ENCODE data around the gene SDC3. TPM values are rescaled to one million over a fixed set of nuclear protein-coding genes. Genes with fewer than 3 reads are reported as not detected.
A peak's percentile ranks its signal among the peaks of the same experiment; 100 is the strongest.

SDC3 gene
- total RNA-seq, 1 donor from 2014 or later: 51.3 TPM

DNA sequence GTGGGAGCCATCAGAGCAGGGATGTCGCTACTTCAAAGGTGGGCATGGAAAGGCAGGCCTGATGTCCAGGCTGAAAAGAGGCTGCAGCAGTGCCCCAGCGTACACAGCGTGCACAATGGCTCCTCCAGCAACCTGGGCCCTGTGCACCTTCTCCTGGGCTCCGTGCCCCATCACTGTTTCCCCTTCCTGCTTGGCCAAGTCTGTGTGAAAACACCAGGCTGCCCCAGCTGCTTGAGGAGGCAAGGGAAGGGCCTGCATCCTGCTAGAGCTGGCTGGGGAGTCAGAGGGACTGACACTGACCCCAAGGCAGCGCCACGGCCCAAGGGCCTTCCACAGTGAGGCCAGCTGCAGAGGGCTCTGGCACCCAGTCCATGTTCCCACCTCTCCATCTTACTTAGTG lies 33.4 kb downstream of the SDC3 start:
- Mint-ChIP-seq H3K4me3 (ENCODE audit: unreplicated experiment) (peak overlapping the region; percentile 70), H3K27ac (ENCODE audit: unreplicated experiment) (no peak overlapping the region), H3K9me3 (ENCODE audit: unreplicated experiment) (peaks cover 11% of the 10 kb centered on the region), H3K4me1 (ENCODE audit: unreplicated experiment) (peaks cover 39% of the 10 kb centered on the region), H3K36me3 (ENCODE audit: low read depth, unreplicated experiment) (peaks cover 32% of the 10 kb centered on the region), H3K27me3 (ENCODE audit: unreplicated experiment) (peaks cover 15% of the 10 kb centered on the region)
- DNase-seq (ENCODE audit: low spot score): no peak
- TF ChIP-seq, protein P1, sequence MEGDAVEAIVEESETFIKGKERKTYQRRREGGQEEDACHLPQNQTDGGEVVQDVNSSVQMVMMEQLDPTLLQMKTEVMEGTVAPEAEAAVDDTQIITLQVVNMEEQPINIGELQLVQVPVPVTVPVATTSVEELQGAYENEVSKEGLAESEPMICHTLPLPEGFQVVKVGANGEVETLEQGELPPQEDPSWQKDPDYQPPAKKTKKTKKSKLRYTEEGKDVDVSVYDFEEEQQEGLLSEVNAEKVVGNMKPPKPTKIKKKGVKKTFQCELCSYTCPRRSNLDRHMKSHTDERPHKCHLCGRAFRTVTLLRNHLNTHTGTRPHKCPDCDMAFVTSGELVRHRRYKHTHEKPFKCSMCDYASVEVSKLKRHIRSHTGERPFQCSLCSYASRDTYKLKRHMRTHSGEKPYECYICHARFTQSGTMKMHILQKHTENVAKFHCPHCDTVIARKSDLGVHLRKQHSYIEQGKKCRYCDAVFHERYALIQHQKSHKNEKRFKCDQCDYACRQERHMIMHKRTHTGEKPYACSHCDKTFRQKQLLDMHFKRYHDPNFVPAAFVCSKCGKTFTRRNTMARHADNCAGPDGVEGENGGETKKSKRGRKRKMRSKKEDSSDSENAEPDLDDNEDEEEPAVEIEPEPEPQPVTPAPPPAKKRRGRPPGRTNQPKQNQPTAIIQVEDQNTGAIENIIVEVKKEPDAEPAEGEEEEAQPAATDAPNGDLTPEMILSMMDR (IDR thresholded peaks at IDR 0.05; ENCODE audit: unreplicated experiment): no peak

DNA sequence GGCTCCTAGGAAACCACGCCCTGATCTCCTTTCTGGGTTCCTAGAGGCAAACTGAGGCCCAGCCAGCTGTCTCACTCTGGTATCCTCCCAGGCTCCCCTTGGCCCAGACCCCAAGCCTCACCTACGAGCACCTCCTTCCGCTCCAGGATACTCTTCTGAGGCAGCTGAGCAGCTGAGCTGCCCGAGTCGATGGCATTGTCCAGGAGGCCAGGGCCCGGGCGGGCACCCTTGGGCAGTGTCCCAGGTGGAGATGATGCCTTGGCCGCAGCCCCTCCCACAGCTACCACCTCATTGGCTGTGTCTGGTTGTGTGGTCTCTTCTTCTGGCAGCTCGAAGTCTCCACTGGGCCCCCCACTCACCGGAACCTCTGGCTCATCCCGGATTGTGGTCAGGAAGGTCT lies 34.4 kb downstream of the SDC3 start:
- H3K27ac Mint-ChIP-seq (ENCODE audit: unreplicated experiment): no peak overlapping the region
- H3K27me3 Mint-ChIP-seq (ENCODE audit: unreplicated experiment): peaks cover 15% of the 10 kb centered on the region
- peak overlapping the region; percentile 82 for H3K4me3 Mint-ChIP-seq (ENCODE audit: unreplicated experiment)
- DNase-seq (ENCODE audit: low spot score): no peak
- H3K36me3 Mint-ChIP-seq (ENCODE audit: low read depth, unreplicated experiment): peaks cover 35% of the 10 kb centered on the region
- TF ChIP-seq, protein P1 (IDR thresholded peaks at IDR 0.05; ENCODE audit: unreplicated experiment): no peak
- H3K9me3 Mint-ChIP-seq (ENCODE audit: unreplicated experiment): peaks cover 11% of the 10 kb centered on the region
- peaks cover 36% of the 10 kb centered on the region for H3K4me1 Mint-ChIP-seq (ENCODE audit: unreplicated experiment)

DNA sequence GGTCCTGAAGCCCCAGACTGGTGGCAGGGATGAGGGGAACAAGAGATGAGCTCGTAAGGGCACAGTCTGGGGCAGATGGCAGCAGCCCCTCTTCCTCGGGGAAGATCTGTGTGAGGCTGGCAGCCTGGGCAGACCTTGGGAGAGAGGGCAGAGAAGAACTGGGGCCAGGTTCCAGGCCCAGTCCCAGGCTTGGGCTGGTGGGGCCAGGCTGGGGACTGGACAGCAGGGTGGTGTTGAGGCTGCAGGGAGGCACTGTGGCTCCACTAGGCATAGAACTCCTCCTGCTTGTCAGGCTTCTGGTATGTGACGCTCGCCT lies 35.7 kb downstream of the SDC3 start:
- Mint-ChIP-seq H3K4me3 (ENCODE audit: unreplicated experiment) (no peak overlapping the region), H3K27ac (ENCODE audit: unreplicated experiment) (no peak overlapping the region), H3K36me3 (ENCODE audit: low read depth, unreplicated experiment) (peaks cover 36% of the 10 kb centered on the region), H3K9me3 (ENCODE audit: unreplicated experiment) (peaks cover 11% of the 10 kb centered on the region), H3K4me1 (ENCODE audit: unreplicated experiment) (peaks cover 28% of the 10 kb centered on the region), H3K27me3 (ENCODE audit: unreplicated experiment) (peaks cover 14% of the 10 kb centered on the region)
- DNase-seq (ENCODE audit: low spot score): no peak
- TF ChIP-seq, protein P1 (IDR thresholded peaks at IDR 0.05; ENCODE audit: unreplicated experiment): no peak

DNA sequence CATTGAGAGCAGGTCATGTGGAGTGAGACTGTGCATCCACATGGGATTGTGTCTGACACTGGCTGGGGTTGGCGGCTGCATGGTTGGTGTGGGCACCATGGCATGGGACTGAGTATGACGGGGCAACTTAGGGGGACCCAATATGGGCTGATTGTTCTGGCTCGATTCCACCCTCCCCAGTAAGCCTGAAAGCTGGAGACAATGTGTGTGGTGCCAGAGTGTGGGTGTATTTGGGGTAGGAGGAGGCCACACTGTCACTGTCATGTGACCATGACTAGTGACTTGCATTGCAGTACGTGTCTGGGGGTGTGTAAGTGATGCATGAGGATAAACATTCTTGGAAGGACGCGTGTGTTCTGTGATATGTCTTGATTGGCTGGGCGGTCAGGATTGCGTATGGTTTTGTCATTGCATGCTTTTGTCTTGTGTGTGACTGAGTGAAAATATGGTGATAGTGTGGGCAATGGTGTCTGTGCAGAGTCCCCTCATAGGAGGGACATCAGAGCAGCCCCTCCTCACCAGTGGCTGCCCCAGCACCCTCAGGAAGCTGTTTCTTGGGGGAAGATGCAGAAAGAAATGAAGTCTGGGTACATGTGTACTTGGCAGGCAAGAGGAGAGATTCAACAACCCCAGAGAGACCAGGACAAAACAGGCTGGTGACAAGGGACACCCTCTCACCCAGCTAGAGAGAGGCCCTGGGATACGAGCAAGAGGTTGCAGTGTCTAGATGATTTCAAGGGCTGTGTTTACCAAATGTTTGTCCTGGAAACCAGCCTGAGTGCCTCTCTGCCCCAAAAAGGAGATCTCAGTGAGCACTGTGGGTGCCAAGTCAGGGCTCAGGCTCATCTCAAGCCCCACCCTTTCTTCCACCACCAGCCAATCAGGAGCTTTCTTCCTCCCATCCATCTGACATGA lies 36.3 kb downstream of the SDC3 start:
- Mint-ChIP-seq H3K4me1 (ENCODE audit: unreplicated experiment) (peaks cover 22% of the 10 kb centered on the region), H3K36me3 (ENCODE audit: low read depth, unreplicated experiment) (peaks cover 36% of the 10 kb centered on the region), H3K27me3 (ENCODE audit: unreplicated experiment) (peaks cover 14% of the 10 kb centered on the region), H3K27ac (ENCODE audit: unreplicated experiment) (no peak overlapping the region), H3K4me3 (ENCODE audit: unreplicated experiment) (peak overlapping the region; percentile 70), H3K9me3 (ENCODE audit: unreplicated experiment) (peaks cover 11% of the 10 kb centered on the region)
- DNase-seq (ENCODE audit: low spot score): no peak
- TF ChIP-seq, protein P1 (IDR thresholded peaks at IDR 0.05; ENCODE audit: unreplicated experiment): no peak

DNA sequence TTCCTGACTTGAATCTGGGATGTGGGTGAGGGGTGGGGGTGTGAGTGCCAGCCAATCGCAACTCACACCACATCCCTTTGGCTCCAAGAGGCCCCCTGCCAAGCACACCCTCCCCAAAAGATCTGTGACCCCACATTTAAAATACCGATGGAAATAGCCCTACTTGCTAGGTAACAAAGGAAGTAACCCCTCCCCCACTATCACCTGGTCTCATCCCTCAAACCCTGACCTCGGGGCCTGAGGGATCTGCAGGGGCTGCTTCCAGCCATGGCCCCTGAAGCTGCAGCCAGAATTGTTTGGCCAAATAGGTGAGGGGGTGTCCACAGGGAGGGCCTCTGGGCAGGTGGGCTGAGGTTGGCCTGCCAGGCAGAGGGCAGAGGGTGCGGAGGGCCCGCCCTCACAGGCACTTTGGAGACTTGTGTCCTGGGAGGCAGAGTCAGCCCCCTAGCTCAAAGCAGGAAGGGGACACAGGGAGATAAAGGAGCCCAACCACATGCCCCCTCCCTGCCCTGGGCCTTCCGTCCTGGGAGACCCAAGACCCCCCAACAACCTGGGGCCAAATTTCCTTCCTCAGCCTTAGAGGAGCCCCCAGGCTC lies 37.2 kb downstream of the SDC3 start:
- Mint-ChIP-seq H3K27me3 (ENCODE audit: unreplicated experiment) (peaks cover 14% of the 10 kb centered on the region), H3K36me3 (ENCODE audit: low read depth, unreplicated experiment) (peaks cover 36% of the 10 kb centered on the region), H3K27ac (ENCODE audit: unreplicated experiment) (no peak overlapping the region), H3K9me3 (ENCODE audit: unreplicated experiment) (peaks cover 11% of the 10 kb centered on the region), H3K4me1 (ENCODE audit: unreplicated experiment) (peaks cover 22% of the 10 kb centered on the region), H3K4me3 (ENCODE audit: unreplicated experiment) (no peak overlapping the region)
- TF ChIP-seq, protein P1 (IDR thresholded peaks at IDR 0.05; ENCODE audit: unreplicated experiment): no peak
- no peak for DNase-seq (ENCODE audit: low spot score)
